ENCODE measurements around the gene CA10. TPM values are rescaled to one million over a fixed set of nuclear protein-coding genes. Genes with fewer than 3 reads are reported as not detected.

The CA10 gene
- total and polyA plus RNA-seq, 2 experiments from 2014 or later: 0.92 to 1.5 TPM

DNA sequence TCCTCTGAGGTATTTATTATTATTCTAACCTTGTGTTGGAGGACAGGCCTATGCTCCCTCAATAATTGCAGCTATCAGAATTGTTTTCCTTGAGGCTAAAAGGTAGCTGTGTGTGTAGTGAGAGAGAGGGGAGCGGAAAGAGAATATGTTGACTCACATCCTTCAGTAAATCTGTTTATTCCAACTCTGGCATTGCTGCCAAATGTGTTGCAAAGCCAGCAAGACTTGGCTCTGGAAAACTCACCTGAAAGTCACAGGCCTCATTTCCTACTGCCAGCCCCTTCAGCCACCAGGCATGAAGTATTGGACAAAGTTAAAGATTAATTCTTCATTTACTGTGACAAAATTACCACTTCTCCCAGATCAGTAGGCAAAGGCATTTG lies 9.6 kb downstream of the CA10 start (continued):
- TF ChIP-seq, protein P1, sequence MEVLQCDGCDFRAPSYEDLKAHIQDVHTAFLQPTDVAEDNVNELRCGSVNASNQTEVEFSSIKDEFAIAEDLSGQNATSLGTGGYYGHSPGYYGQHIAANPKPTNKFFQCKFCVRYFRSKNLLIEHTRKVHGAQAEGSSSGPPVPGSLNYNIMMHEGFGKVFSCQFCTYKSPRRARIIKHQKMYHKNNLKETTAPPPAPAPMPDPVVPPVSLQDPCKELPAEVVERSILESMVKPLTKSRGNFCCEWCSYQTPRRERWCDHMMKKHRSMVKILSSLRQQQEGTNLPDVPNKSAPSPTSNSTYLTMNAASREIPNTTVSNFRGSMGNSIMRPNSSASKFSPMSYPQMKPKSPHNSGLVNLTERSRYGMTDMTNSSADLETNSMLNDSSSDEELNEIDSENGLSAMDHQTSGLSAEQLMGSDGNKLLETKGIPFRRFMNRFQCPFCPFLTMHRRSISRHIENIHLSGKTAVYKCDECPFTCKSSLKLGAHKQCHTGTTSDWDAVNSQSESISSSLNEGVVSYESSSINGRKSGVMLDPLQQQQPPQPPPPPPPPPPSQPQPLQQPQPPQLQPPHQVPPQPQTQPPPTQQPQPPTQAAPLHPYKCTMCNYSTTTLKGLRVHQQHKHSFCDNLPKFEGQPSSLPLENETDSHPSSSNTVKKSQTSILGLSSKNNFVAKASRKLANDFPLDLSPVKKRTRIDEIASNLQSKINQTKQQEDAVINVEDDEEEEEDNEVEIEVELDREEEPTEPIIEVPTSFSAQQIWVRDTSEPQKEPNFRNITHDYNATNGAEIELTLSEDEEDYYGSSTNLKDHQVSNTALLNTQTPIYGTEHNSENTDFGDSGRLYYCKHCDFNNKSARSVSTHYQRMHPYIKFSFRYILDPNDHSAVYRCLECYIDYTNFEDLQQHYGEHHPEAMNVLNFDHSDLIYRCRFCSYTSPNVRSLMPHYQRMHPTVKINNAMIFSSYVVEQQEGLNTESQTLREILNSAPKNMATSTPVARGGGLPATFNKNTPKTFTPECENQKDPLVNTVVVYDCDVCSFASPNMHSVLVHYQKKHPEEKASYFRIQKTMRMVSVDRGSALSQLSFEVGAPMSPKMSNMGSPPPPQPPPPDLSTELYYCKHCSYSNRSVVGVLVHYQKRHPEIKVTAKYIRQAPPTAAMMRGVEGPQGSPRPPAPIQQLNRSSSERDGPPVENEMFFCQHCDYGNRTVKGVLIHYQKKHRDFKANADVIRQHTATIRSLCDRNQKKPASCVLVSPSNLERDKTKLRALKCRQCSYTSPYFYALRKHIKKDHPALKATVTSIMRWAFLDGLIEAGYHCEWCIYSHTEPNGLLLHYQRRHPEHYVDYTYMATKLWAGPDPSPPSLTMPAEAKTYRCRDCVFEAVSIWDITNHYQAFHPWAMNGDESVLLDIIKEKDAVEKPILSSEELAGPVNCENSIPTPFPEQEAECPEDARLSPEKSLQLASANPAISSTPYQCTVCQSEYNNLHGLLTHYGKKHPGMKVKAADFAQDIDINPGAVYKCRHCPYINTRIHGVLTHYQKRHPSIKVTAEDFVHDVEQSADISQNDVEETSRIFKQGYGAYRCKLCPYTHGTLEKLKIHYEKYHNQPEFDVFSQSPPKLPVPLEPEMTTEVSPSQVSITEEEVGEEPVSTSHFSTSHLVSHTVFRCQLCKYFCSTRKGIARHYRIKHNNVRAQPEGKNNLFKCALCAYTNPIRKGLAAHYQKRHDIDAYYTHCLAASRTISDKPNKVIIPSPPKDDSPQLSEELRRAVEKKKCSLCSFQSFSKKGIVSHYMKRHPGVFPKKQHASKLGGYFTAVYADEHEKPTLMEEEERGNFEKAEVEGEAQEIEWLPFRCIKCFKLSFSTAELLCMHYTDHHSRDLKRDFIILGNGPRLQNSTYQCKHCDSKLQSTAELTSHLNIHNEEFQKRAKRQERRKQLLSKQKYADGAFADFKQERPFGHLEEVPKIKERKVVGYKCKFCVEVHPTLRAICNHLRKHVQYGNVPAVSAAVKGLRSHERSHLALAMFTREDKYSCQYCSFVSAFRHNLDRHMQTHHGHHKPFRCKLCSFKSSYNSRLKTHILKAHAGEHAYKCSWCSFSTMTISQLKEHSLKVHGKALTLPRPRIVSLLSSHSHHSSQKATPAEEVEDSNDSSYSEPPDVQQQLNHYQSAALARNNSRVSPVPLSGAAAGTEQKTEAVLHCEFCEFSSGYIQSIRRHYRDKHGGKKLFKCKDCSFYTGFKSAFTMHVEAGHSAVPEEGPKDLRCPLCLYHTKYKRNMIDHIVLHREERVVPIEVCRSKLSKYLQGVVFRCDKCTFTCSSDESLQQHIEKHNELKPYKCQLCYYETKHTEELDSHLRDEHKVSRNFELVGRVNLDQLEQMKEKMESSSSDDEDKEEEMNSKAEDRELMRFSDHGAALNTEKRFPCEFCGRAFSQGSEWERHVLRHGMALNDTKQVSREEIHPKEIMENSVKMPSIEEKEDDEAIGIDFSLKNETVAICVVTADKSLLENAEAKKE (CRISPR knock-in tag; IDR thresholded peaks at IDR 0.05): no peak
- no peak for TF ChIP-seq POLR2AphosphoS5 (IDR thresholded peaks at IDR 0.05; ENCODE audit: low read depth)
- TF ChIP-seq, protein P2, sequence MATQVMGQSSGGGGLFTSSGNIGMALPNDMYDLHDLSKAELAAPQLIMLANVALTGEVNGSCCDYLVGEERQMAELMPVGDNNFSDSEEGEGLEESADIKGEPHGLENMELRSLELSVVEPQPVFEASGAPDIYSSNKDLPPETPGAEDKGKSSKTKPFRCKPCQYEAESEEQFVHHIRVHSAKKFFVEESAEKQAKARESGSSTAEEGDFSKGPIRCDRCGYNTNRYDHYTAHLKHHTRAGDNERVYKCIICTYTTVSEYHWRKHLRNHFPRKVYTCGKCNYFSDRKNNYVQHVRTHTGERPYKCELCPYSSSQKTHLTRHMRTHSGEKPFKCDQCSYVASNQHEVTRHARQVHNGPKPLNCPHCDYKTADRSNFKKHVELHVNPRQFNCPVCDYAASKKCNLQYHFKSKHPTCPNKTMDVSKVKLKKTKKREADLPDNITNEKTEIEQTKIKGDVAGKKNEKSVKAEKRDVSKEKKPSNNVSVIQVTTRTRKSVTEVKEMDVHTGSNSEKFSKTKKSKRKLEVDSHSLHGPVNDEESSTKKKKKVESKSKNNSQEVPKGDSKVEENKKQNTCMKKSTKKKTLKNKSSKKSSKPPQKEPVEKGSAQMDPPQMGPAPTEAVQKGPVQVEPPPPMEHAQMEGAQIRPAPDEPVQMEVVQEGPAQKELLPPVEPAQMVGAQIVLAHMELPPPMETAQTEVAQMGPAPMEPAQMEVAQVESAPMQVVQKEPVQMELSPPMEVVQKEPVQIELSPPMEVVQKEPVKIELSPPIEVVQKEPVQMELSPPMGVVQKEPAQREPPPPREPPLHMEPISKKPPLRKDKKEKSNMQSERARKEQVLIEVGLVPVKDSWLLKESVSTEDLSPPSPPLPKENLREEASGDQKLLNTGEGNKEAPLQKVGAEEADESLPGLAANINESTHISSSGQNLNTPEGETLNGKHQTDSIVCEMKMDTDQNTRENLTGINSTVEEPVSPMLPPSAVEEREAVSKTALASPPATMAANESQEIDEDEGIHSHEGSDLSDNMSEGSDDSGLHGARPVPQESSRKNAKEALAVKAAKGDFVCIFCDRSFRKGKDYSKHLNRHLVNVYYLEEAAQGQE (IDR thresholded peaks at IDR 0.05; ENCODE audit: unreplicated experiment): no peak

DNA sequence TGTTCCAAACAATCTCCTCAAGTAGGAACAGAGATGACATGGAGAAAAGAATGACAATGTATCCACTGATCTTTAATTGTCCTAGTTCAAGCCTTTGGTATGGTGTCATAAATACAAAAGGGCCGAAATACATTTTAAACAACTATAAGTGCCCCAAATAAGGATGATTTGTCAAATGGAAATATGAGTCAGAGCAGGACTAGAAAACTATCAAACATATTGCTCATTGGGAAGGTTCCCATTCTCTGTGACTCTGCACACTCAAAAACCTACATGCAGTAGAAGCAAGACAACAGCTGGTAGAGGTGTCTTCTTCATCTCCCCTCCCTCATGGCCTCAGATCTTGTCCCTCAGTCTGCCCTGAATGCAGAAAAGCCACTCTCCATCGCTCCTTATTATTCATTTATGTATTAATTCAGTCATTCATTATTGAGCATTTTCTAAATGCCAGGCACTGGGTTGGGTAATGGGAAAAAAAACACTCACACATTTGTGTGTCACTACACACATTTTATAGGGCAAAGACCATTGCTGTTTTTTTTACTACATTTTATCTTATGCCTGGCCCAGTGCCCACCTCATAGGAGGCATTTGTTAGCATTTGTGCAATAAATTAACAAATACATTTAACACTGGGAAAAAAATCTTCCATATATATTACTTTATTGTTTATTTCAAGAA lies 10.1 kb downstream of the CA10 start:
- H3K9me2 ChIP-seq (ENCODE audit: insufficient read depth): no peaks in the 10 kb centered on the region
- no peaks in the 10 kb centered on the region for H3K79me2 ChIP-seq (replicated peaks; ENCODE audit: insufficient read depth)
- H3K4me3 ChIP-seq: no peak overlapping the region
- no peak overlapping the region for H3K4me3 Mint-ChIP-seq
- no peak overlapping the region for H3K27ac ChIP-seq (ENCODE audit: low read depth)
- no peaks in the 10 kb centered on the region for H3K27me3 Mint-ChIP-seq (ENCODE audit: insufficient read depth, low read depth, poor library complexity)
- DNase-seq (ENCODE audit: low spot score) (no peak), ATAC-seq (no peak)
- H3K27me3 ChIP-seq (ENCODE audit: insufficient read depth): no peaks in the 10 kb centered on the region
- H3K27ac Mint-ChIP-seq: no peak overlapping the region
- no peaks in the 10 kb centered on the region for H3K36me3 ChIP-seq (ENCODE audit: insufficient read depth)
- H3K36me3 Mint-ChIP-seq (ENCODE audit: low read depth): no peaks in the 10 kb centered on the region
- H3F3A ChIP-seq (replicated peaks; ENCODE audit: low read depth): no peaks in the 10 kb centered on the region
- no peak overlapping the region for H3K4me2 ChIP-seq
- 0 out of 2 replicates have a peak, but pooled peaks cover 4% of the 10 kb centered on the region for H3K4me1 ChIP-seq (ENCODE audit: insufficient read depth)
- H3K4me1 Mint-ChIP-seq: peaks cover 3% of the 10 kb centered on the region; the same call in 2 of the 3 replicates
- H4K20me1 ChIP-seq (replicated peaks; ENCODE audit: insufficient read depth): no peaks in the 10 kb centered on the region
- H2AFZ ChIP-seq: no peak overlapping the region
- no peaks in the 10 kb centered on the region for H3K9me3 Mint-ChIP-seq
- TF ChIP-seq, protein P1 (CRISPR knock-in tag; IDR thresholded peaks at IDR 0.05): no peak

All from GM23338 (cell line).